PC-3 (cell line): ENCODE measurements around the gene BTBD16. TPM values are rescaled to one million over a fixed set of nuclear protein-coding genes. Genes with fewer than 3 reads are reported as not detected.

Experiments used
- ATAC-seq: fragments of 200-7000 bp; cut with Tn5 transposase; 2 replicates; pipeline ENCODE4 v1.9.1; 2020; ENCODE audit warnings: mild to moderate bottlenecking, moderate library complexity
- BruUV-seq: library from RNA; stranded (reverse); fragments of 400-500 nt; replicated peaks from 2 replicates; lab custom pipeline; 2021; lab: Mats Ljungman, UMichigan
- CTCF ChIA-PET: fragments of 300-600 bp; sonication (Branson Sonifier 250); formaldehyde crosslinking; loops from one replicate; lab custom pipeline; 2022; ENCODE audit warnings: antibody characterized with exemption; lab: Charles Lee
- POLR2A ChIA-PET: fragments of 300-600 bp; sonication (Branson Sonifier 250); formaldehyde crosslinking; loops from one replicate; lab custom pipeline; 2022; ENCODE audit warnings: antibody characterized with exemption; ENCODE audit not compliant: unreplicated experiment; lab: Charles Lee
- DNase-seq: peaks from one replicate; pipeline ENCODE4 v3.0.0-alpha.2; 2015
- H2AFZ ChIP-seq: fragments of 300-600 bp; sonication (generic); 2 replicates; pipeline ENCODE4 v1.6.0; 2016; ENCODE audit warnings: antibody characterized with exemption, low read length
- H3F3A ChIP-seq: fragments of 300-600 bp; sonication (generic); one replicate; pipeline ENCODE4 v1.6.0; 2017; ENCODE audit warnings: antibody characterized with exemption, low read length, control low read depth, mild to moderate bottlenecking; ENCODE audit not compliant: unreplicated experiment
- H3K27ac ChIP-seq: fragments of 300-600 bp; sonication (generic); 2 replicates; pipeline ENCODE4 v1.5.1; 2016; ENCODE audit warnings: mild to moderate bottlenecking, low read length
- H3K27me3 ChIP-seq: fragments of 300-600 bp; sonication (generic); 2 replicates; pipeline ENCODE4 v1.6.1; 2016; ENCODE audit warnings: low read length, mixed read lengths
- H3K36me3 ChIP-seq: fragments of 300-600 bp; sonication (generic); 2 replicates; pipeline ENCODE4 v1.6.1; 2016; ENCODE audit warnings: low read depth, mixed run types, low read length, mixed read lengths
- H3K4me1 ChIP-seq: fragments of 300-600 bp; sonication (generic); 2 replicates; pipeline ENCODE4 v1.5.1; 2016; ENCODE audit warnings: low read length; ENCODE audit not compliant: insufficient read depth
- H3K4me2 ChIP-seq: fragments of 300-600 bp; sonication (generic); 2 replicates; pipeline ENCODE4 v1.6.0; 2016; ENCODE audit warnings: low read length
- H3K4me3 ChIP-seq: fragments of 300-600 bp; sonication (generic); 2 replicates; pipeline ENCODE4 v1.5.1; 2016; ENCODE audit warnings: mild to moderate bottlenecking, low read length, mixed read lengths
- H3K79me2 ChIP-seq: fragments of 300-600 bp; sonication (generic); 2 replicates; pipeline ENCODE4 v1.6.1; 2017; ENCODE audit warnings: low read length, mixed read lengths
- H3K9ac ChIP-seq: fragments of 300-600 bp; sonication (generic); 2 replicates; pipeline ENCODE4 v1.6.0; 2016; ENCODE audit warnings: mild to moderate bottlenecking, low read length
- H3K9me2 ChIP-seq: fragments of 300-600 bp; sonication (generic); replicated peaks from 2 replicates; pipeline ENCODE4 v1.6.1; 2016; ENCODE audit warnings: mixed run types, low read length, mixed read lengths
- H3K9me3 ChIP-seq: fragments of 300-600 bp; sonication (generic); 2 replicates; pipeline ENCODE4 v1.6.1; 2016; ENCODE audit warnings: low read length, mixed read lengths
- H4K20me1 ChIP-seq: fragments of 300-600 bp; sonication (generic); 2 replicates; pipeline ENCODE4 v1.6.1; 2016; ENCODE audit warnings: low read length, mixed read lengths
- EZH2 ChIP-seq: fragments of 300-600 bp; sonication (generic); IDR thresholded peaks from one replicate; pipeline ENCODE4 v1.6.1; 2017; ENCODE audit warnings: antibody characterized with exemption, mild to moderate bottlenecking, low read length; ENCODE audit not compliant: unreplicated experiment
- EZH2phosphoT487 ChIP-seq: fragments of 300-600 bp; sonication (generic); IDR thresholded peaks from 2 replicates; pipeline ENCODE4 v1.6.1; 2018; ENCODE audit warnings: mild to moderate bottlenecking, antibody characterized with exemption, low read length, borderline replicate concordance
- intact Hi-C: fragments of 100-400 bp; cut with micrococcal nuclease; formaldehyde crosslinking; loops from 2 replicates; pipeline ENCODE4 v1.9.0; 2023
- total RNA-seq: library from RNA; depleted of rRNA; stranded (reverse); fragments of >200 nt; gene quantifications from 2 replicates; pipeline ENCODE4 v1.2.3, GENCODE V29; 2014
- TF ChIP-seq, protein P1 (sequence below): fragments of 300-600 bp; sonication (generic); conservative IDR thresholded peaks from 2 replicates; pipeline ENCODE4 v1.5.1; 2017; ENCODE audit warnings: antibody characterized with exemption, low read depth, mild to moderate bottlenecking, low read length

BTBD16 gene
- total RNA-seq, 1 experiment from 2014 or later, result not detected

GRCh38 chr10:122303271-122304053 is 32.4 kb downstream of the BTBD16 start:
- H3K27me3 ChIP-seq, result no peaks in the 10 kb centered on the region
- no peak for ATAC-seq
- H3K9ac ChIP-seq, result no peak overlapping the region
- no peaks in the 10 kb centered on the region for H3K36me3 ChIP-seq
- intact Hi-C loops, result no loop called here
- H4K20me1 ChIP-seq, result no peaks in the 10 kb centered on the region
- H3K27ac ChIP-seq, result no peak overlapping the region
- H2AFZ ChIP-seq, result no peak overlapping the region
- no peak overlapping the region for H3K4me3 ChIP-seq
- TF ChIP-seq EZH2phosphoT487 (no peak), EZH2 (no peak)
- TF ChIP-seq, protein P1, sequence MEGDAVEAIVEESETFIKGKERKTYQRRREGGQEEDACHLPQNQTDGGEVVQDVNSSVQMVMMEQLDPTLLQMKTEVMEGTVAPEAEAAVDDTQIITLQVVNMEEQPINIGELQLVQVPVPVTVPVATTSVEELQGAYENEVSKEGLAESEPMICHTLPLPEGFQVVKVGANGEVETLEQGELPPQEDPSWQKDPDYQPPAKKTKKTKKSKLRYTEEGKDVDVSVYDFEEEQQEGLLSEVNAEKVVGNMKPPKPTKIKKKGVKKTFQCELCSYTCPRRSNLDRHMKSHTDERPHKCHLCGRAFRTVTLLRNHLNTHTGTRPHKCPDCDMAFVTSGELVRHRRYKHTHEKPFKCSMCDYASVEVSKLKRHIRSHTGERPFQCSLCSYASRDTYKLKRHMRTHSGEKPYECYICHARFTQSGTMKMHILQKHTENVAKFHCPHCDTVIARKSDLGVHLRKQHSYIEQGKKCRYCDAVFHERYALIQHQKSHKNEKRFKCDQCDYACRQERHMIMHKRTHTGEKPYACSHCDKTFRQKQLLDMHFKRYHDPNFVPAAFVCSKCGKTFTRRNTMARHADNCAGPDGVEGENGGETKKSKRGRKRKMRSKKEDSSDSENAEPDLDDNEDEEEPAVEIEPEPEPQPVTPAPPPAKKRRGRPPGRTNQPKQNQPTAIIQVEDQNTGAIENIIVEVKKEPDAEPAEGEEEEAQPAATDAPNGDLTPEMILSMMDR, result no peak
- H3K79me2 ChIP-seq, result no peaks in the 10 kb centered on the region
- no peaks in the 10 kb centered on the region for H3K9me3 ChIP-seq
- ChIA-PET CTCF (no interaction called here), POLR2A (no interaction called here)
- BruUV-seq, result no TSS peak
- H3K9me2 ChIP-seq, result no peaks in the 10 kb centered on the region
- DNase-seq, result no peak
- H3K4me2 ChIP-seq, result no peak overlapping the region
- H3K4me1 ChIP-seq, result peaks cover 14% of the 10 kb centered on the region
- H3F3A ChIP-seq, result no peaks in the 10 kb centered on the region

DNA sequence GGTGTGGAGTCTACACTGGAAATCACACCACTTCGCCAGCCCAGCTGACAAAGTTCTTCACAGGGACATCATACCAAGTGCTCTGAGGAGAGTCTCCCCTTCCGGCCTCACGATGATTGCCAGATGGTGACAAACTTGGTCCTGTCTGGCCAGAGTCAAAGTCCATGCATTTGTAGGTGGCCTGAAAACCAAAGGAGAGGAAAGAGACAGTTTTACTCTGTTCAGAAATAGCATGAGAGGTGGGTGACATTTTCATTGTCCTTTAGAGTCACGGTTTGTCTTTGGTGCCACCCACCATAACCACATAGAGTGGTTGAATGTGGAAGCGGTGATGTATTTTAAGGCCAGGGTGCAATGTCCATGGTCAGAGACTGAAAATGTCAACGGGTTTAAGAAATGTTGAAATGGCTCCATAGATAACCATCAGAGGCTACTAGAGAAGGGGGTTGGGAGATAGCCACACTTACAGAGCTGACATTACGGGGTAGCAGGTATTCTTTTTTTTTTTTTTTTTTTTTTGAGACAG is 33.0 kb downstream of the BTBD16 start:
- POLR2A ChIA-PET, result no interaction called here
- Histone ChIP-seq H3K4me2 (no peak overlapping the region), H3K9me3 (no peaks in the 10 kb centered on the region), H3K27me3 (no peaks in the 10 kb centered on the region), H3K9me2 (no peaks in the 10 kb centered on the region), H3K79me2 (no peaks in the 10 kb centered on the region), H3K4me3 (no peak overlapping the region), H3F3A (no peaks in the 10 kb centered on the region), H3K27ac (no peak overlapping the region), H4K20me1 (no peaks in the 10 kb centered on the region), H3K4me1 (peaks cover 20% of the 10 kb centered on the region), H3K9ac (no peak overlapping the region), H2AFZ (no peak overlapping the region), H3K36me3 (no peaks in the 10 kb centered on the region)
- intact Hi-C loops, result no loop called here
- no peak for TF ChIP-seq EZH2
- TF ChIP-seq, protein P1, result no peak
- TF ChIP-seq EZH2phosphoT487, result no peak
- no peak for ATAC-seq
- BruUV-seq, result no TSS peak
- no peak for DNase-seq
- CTCF ChIA-PET, result no interaction called here

DNA sequence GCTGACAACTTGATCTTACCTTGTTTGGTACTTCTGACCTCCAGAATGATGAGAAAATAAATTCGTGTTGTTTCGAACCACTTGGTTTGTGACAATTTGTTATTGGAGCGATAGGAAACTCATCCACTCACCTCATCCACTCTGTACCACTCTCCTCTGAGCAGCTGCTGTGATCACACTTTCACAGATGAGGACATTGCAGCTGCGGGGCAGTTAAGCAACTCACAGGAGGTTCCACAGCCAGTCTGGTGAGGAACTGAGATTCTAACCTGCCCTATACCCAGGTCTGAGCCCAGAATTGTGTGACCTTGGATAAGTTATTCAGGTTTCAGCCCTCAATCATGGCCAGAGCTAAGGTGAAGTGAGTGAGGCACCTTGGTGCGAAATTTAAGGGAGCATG is 35.2 kb downstream of the BTBD16 start:
- Histone ChIP-seq H3K9me3 (no peaks in the 10 kb centered on the region), H3K4me3 (no peak overlapping the region), H3K27me3 (no peaks in the 10 kb centered on the region), H4K20me1 (no peaks in the 10 kb centered on the region), H2AFZ (no peak overlapping the region), H3K4me1 (peaks cover 24% of the 10 kb centered on the region), H3K79me2 (no peaks in the 10 kb centered on the region), H3K36me3 (no peaks in the 10 kb centered on the region), H3K27ac (no peak overlapping the region), H3K4me2 (no peak overlapping the region), H3K9ac (no peak overlapping the region), H3K9me2 (no peaks in the 10 kb centered on the region), H3F3A (no peaks in the 10 kb centered on the region)
- no TSS peak for BruUV-seq
- intact Hi-C loops, result no loop called here
- POLR2A ChIA-PET, result no interaction called here
- DNase-seq (no peak), ATAC-seq (no peak)
- no peak for TF ChIP-seq EZH2
- TF ChIP-seq, protein P1, result no peak
- no peak for TF ChIP-seq EZH2phosphoT487
- CTCF ChIA-PET, result no interaction called here
